ENCODE results near the gene ATG3. TPM values are rescaled to one million over a fixed set of nuclear protein-coding genes. Genes with fewer than 3 reads are reported as not detected.
"Not testable (repeated sequence)": the region's sequence is repeated elsewhere in the genome, so short reads cannot be mapped to it uniquely, and the experiment has no call there.

The ATG3 gene
- total RNA-seq, 1 donor from 2014 or later = 48.6 TPM

GRCh38 chr3:112503304-112503972, 58.3 kb downstream of the ATG3 start:
- no peaks in the 10 kb centered on the region for H3K9me3 ChIP-seq
- TF ChIP-seq CTCF (IDR thresholded peaks at IDR 0.05) = no peak
- H3K36me3 ChIP-seq = no peaks in the 10 kb centered on the region
- intact Hi-C loops (cut with DNase I) = no loop called here
- no peaks in the 10 kb centered on the region for H3K27me3 ChIP-seq
- H3K27ac ChIP-seq = no peak overlapping the region
- H3K4me1 ChIP-seq = no peaks in the 10 kb centered on the region
- DNase-seq (no peak), ATAC-seq (no peak)
- H3K4me3 ChIP-seq = no peak overlapping the region

GRCh38 chr3:112500621-112501020, 61.1 kb downstream of the ATG3 start:
- TF ChIP-seq CTCF (IDR thresholded peaks at IDR 0.05) = no peak
- no peaks in the 10 kb centered on the region for H3K9me3 ChIP-seq
- ATAC-seq = no peak
- DNase-seq = no peak
- no peaks in the 10 kb centered on the region for H3K4me1 ChIP-seq
- no peak overlapping the region for H3K4me3 ChIP-seq
- H3K27me3 ChIP-seq = no peaks in the 10 kb centered on the region
- intact Hi-C loops (cut with DNase I) = no loop called here
- no peak overlapping the region for H3K27ac ChIP-seq
- no peaks in the 10 kb centered on the region for H3K36me3 ChIP-seq

GRCh38 chr3:112498914-112499711, 62.6 kb downstream of the ATG3 start, which contains the start of gene BTLA:
BTLA (minus strand) TSS chr3:112499472; CDS start chr3:112499358, 114 bp downstream.
- no peak within 1 kb of the TSS for H3K27ac ChIP-seq
- no peaks in the 10 kb centered on the region for H3K4me1 ChIP-seq
- DNase-seq (no peak), ATAC-seq (no peak)
- H3K9me3 ChIP-seq = no peaks in the 10 kb centered on the region
- H3K4me3 ChIP-seq = peak within 1 kb of the TSS; percentile 29
- H3K27me3 ChIP-seq = no peaks in the 10 kb centered on the region
- H3K36me3 ChIP-seq = no peaks in the 10 kb centered on the region
- no peak for TF ChIP-seq CTCF (IDR thresholded peaks at IDR 0.05)
- intact Hi-C loops (cut with DNase I) = no loop called here

- Histone ChIP-seq H3K9me3 (no peaks in the 10 kb centered on the region), H3K36me3 (no peaks in the 10 kb centered on the region), H3K4me3 (peak overlapping the region; percentile 5), H3K4me1 (no peaks in the 10 kb centered on the region), H3K27me3 (no peaks in the 10 kb centered on the region), H3K27ac (no peak overlapping the region)
- ATAC-seq (no peak), DNase-seq (no peak)
- intact Hi-C loops (cut with DNase I) = no loop called here
- TF ChIP-seq CTCF (IDR thresholded peaks at IDR 0.05) = no peak
Measured at GRCh38 chr3:112497897-112498548, 63.7 kb downstream of the ATG3 start.

GRCh38 chr3:112496366-112497067, 65.2 kb downstream of the ATG3 start:
- intact Hi-C loops (cut with DNase I) = no loop called here
- ATAC-seq (no peak), DNase-seq (no peak)
- Histone ChIP-seq H3K4me3 (no peak overlapping the region), H3K4me1 (no peaks in the 10 kb centered on the region), H3K36me3 (no peaks in the 10 kb centered on the region), H3K9me3 (no peaks in the 10 kb centered on the region), H3K27ac (no peak overlapping the region), H3K27me3 (no peaks in the 10 kb centered on the region)
- TF ChIP-seq CTCF (IDR thresholded peaks at IDR 0.05) = no peak

- H3K9me3 ChIP-seq; DNase-seq; H3K4me1 ChIP-seq; H3K36me3 ChIP-seq; intact Hi-C loops (cut with DNase I); H3K27ac ChIP-seq; H3K27me3 ChIP-seq; H3K4me3 ChIP-seq; ATAC-seq: not testable (repeated sequence)
Measured at GRCh38 chr3:112494448-112494767, 67.4 kb downstream of the ATG3 start.
